IPS-NIHi7 (cell line): ENCODE data around the gene RAD18.

Source experiments
- DNase-seq: peaks from one replicate; pipeline ENCODE4 v3.0.0; 2012; ENCODE audit warnings: mixed read lengths; ENCODE audit errors: extremely low spot score

Gene RAD18

DNA sequence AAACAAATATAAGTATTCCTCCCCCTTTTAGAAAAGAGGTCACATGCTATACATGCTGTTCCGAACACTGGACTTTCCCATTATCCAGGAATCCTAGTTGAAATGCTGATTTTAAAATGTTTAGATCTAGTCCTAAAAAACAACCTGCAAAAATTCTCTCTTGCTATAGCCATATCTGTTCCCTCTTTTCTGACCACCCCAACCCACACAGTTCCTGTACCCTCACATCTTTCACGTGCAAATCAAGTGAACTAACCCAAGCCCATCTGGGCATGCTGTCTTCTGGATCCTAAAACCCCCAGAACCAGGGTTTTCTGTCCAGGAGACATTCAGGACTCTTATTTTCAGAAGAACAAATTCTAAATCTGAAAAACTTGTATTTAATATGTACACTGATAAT is 67.4 kb downstream of the RAD18 start:
- DNase-seq: no peak

DNA sequence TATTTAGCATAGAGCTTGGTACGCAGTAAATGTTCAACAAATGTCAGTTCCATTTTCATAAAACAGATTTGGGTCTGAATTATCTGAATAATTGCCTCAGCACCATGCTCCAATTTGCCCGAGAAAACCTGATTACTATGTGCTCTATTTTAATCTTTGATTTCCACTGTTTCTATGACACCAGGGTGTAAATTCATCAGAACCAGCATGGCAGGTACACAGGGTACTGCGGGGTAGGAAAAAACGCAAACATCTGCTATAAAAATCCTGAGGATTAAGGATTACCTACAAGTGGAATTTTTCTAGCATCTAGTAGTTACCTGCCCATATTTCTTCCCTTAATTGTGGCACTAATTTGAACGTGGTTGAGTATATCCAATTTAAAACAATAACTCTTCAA is 70.3 kb downstream of the RAD18 start:
- no peak for DNase-seq

GRCh38 chr3:8891774-8892173 is 71.5 kb downstream of the RAD18 start:
- DNase-seq: no peak

DNA sequence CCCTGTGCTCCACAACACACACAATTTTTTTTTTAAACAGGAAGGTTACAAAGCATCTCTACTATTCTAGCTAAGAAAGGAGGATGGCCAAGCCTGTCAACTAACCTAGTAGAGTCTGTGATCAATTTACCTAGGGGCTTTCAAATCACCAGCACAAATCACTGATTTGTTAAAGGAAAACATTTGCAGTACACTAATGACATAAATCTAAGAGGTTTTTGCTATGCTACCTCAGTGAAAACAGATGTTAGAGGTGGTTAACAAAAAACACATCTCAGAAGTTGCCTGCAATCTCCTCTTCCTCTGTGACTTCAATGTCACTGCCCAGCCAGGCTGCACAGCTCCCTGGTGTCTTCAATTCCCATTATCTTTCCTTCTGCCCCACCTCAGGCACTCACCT is 72.0 kb downstream of the RAD18 start:
- no peak for DNase-seq

GRCh38 chr3:8888301-8888915 is 74.9 kb downstream of the RAD18 start:
- DNase-seq: no peak

- DNase-seq: no peak
These were observed 75.6 kb downstream of the RAD18 start for GRCh38 chr3:8887435-8888300.

DNA sequence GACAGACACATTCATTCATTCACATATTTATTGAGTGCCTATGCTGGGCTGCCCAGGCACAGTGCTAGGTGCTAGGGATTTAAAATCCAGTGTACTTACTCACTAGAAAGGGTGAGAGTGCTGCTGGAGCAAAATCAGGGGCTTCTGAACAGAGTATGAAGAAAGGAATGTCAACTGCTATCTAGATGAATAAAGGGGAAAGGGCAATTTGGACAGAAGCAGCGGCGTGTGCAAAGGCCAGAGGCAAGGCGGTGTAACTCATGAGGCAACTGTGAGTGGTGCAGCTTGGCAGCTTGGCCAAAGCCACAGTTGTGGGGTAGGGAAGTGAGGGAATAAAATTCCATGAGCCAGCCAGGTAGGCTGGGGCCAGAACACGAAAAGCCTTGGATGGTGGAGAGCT is 76.7 kb downstream of the RAD18 start:
- no peak for DNase-seq

- no peak for DNase-seq
These were observed 77.5 kb downstream of the RAD18 start for GRCh38 chr3:8885536-8886316.

DNA sequence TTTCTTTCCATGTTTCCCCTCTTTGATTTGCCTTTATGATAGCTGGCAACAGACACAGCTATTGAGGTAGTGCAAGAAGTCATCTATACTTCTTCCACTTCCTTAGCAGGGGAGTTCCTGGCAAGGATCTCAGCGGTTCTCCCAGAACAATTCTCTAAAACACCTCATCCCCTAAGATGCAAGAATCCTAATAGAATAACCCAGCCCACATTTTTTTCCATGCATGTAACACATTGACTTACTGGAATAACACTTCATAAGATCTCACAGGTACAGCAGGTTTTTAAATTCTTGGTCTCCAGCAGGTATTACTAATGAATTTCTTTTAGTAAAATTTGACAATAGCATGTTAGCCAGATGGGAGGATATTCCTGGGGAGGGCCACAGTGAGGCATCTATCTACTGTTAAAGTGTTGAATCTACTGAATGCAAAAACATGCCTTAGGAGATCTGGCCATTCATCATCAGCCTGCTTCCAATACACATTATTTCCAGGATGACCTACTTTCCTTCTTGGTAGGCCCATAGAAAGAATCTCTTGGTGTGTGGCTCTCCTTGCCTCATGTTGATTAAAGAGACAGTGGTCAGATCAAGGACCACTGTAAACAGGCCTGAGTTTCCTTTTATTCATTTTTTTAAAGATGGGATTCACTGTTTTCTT is 78.5 kb downstream of the RAD18 start:
- no peak for DNase-seq

- no peak for DNase-seq
These were observed 80.6 kb downstream of the RAD18 start for GRCh38 chr3:8882642-8883041.

- DNase-seq: peak; percentile 41
These were observed 81.1 kb downstream of the RAD18 start for GRCh38 chr3:8882171-8882593.

- no peak for DNase-seq
These were observed 83.8 kb downstream of the RAD18 start for GRCh38 chr3:8879347-8879944.

DNA sequence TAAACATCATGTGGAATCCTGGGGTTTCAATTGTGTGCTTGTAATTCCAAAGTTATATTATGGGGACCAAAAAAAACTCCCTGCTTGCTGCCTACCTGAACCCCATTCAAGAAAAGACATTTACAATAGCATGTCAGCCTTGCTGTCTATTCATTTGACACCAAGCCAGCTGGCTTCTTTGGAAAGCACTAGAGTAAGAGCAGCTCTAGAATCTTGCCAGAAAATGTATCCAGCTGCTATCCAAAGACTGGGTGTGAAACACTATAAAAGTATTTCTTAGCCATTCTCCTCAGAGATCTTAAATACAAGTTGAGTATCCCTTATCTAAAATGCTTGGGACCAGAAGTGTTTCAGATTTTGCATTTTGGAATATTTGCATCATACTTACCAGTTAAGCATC is 87.4 kb downstream of the RAD18 start:
- no peak for DNase-seq

DNA sequence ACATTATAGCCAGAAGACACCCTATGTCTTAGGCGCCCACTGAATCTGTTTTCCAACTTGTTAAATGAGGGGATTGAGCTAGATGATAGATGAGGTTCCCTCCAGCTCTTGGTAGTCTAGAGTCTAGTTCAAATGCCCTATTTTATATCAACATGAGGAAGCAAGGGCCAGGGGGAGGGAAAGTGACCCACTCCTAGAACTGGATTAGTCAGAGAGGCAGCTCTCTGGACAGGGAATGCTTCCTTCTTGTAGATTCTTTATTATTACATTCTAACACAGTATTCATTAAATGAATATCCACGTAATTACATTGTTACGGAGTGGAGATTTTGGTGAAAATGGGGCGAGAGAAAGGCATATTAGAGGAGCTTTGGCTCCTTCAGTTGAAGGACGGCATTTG is 89.5 kb downstream of the RAD18 start:
- DNase-seq: no peak

DNA sequence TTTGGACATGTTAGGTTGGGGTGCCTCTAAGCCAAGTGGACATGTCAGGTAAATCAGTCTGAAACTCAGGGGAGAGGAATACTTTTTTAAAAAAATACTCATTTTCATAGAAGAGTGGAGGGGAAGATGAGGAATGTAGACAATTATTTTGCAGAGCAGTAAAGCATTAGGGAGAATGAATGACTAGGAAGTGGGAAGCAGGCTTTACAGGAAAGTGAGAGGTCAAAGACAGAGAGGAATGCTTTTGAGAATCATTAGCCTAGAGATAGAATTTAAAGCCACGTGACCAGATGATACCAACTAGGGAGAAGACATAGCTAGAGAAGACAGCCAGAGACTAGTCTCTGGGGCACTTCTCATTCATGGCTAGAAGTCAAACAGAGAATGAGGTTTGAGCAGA is 91.0 kb downstream of the RAD18 start:
- no peak for DNase-seq

DNA sequence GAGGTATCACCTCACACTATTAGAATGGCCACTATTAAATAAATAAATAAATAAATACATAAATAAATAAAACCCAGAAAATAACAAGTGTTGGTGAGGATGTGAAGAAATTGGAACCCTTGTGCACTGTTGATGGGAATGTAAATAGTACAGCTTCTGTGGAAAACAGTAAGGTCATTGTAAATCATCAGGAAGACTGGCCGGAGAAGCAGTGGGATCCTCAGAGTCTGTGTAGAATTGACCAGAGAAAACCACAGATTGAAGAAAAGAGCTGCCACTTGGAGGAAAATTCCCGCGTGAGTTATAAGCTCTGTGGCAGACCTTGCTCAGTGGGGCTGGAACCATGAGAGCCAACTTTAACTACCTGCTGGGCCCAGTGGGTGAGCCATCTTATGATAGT is 92.0 kb downstream of the RAD18 start:
- DNase-seq: no peak

- no peak for DNase-seq
These were observed 93.1 kb downstream of the RAD18 start for GRCh38 chr3:8870134-8870533.

- no peak for DNase-seq
These were observed 93.7 kb downstream of the RAD18 start for GRCh38 chr3:8869613-8870012.

GRCh38 chr3:8868996-8869395 is 94.3 kb downstream of the RAD18 start:
- DNase-seq: no peak

DNA sequence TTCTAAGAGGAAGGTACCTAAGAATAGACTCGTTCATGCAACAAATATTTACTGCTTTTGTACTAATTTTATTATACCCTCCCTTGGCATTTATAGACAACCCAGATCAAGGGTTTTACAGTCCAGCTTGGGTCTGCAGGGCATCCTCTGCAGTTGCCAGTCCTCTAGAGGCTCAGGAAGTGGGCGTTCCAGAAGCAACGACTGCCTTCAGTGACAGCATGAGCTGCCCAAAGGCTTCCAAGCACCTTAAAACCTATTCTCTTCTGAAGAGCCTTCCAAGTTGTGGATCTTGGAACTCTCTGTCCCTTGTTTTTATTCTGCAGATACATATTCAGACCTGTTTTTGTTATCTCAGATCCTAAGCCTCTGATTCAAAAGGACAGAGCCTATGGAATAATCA is 95.6 kb downstream of the RAD18 start:
- DNase-seq: no peak

GRCh38 chr3:8865697-8866096 is 97.6 kb downstream of the RAD18 start:
- DNase-seq: no peak
